Activated effector memory CD4-positive, alpha-beta T cell treated with Interleukin-2 at 50 U/mL for 16 hours (primary cell): ENCODE data around the gene GRAP2.

Experiments
- DNase-seq: peaks from one replicate; pipeline ENCODE4 v3.0.0-alpha.2; 2020

GRAP2 gene

DNA sequence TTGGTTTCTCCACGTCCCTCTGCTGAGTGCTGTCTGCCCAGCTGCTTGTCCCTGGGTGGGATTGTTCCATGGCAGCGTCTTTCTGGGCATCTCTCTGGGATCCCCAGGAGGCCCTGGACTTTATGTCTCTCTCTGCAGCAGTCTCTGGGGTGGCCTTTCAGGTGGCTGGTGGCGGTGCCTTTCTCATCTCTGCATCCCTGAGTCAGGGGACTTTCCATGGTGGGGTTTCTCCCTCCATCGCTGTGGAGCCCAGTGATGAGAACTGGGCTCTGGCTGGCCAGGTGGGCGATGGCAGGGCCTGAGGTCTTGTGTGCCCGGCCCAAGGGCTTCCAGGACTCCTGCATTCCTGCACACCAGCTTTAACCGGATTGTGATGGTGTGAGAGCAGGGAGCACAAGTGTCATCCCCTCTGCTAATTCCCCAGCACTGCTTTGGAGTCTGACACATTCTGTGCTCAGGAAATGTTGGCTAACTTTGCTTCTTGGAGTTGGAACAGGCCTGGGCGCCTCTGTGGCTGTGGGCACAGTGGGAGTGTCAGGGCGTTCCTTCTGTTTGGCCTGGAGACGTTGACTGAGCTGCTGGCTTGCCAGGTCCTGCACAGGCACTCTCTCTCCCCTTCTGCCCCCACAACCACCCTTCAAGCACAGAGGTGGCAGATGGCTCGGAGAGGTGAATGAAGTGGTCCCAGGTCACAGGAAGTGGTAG, 121.8 kb downstream of the GRAP2 start:
- DNase-seq = no peak
